Jurkat, Clone E6-1 (cell line): ENCODE results near the gene FYN.
"Not testable (repeated sequence)": the region's sequence is repeated elsewhere in the genome, so short reads cannot be mapped to it uniquely, and the experiment has no call there.

Source experiments
- DNase-seq: peaks from one replicate; pipeline ENCODE4 v3.0.0-alpha.2; 2011; ENCODE audit warnings: low read depth, low spot score
- H3K4me3 ChIP-seq: 2 replicates; pipeline ENCODE4 v1.5.1; 2011; ENCODE audit warnings: mild to moderate bottlenecking, low read length, control low read depth, moderate library complexity

Gene FYN

GRCh38 chr6:111886793-111887192 is 13.5 kb upstream of the FYN start:
- not testable (repeated sequence) for DNase-seq, H3K4me3 ChIP-seq

GRCh38 chr6:111885373-111886027 is 12.2 kb upstream of the FYN start:
- DNase-seq, result no peak
- no peak overlapping the region for H3K4me3 ChIP-seq

- H3K4me3 ChIP-seq, result no peak overlapping the region
- no peak for DNase-seq
Observed at GRCh38 chr6:111884068-111884467, 10.8 kb upstream of the FYN start.

- no peak for DNase-seq
- H3K4me3 ChIP-seq, result no peak overlapping the region
Observed at GRCh38 chr6:111880181-111880888, 7.1 kb upstream of the FYN start.

GRCh38 chr6:111875741-111876140 is 2.5 kb upstream of the FYN start:
- no peak overlapping the region for H3K4me3 ChIP-seq
- no peak for DNase-seq

GRCh38 chr6:111874025-111874415 is 768 bp upstream of the FYN start:
- peak; percentile 70 for DNase-seq
- peak overlapping the region; percentile 72 for H3K4me3 ChIP-seq

GRCh38 chr6:111872401-111873177 is 663 bp downstream of the FYN start:
- DNase-seq, result peak; percentile 41
- peak overlapping the region; percentile 72 for H3K4me3 ChIP-seq

- peak; percentile 41 for DNase-seq
- peak overlapping the region; percentile 72 for H3K4me3 ChIP-seq
Observed at GRCh38 chr6:111871725-111872400, 1.4 kb downstream of the FYN start.

GRCh38 chr6:111871207-111871606 is 2.0 kb downstream of the FYN start:
- peak overlapping the region; percentile 72 for H3K4me3 ChIP-seq
- peak; percentile 96 for DNase-seq

GRCh38 chr6:111870742-111871064 is 2.5 kb downstream of the FYN start:
- no peak for DNase-seq
- H3K4me3 ChIP-seq, result peak overlapping the region; percentile 72

- peak overlapping the region; percentile 72 for H3K4me3 ChIP-seq
- peak; percentile 48 for DNase-seq
Observed at GRCh38 chr6:111870051-111870741, 3.1 kb downstream of the FYN start.

- no peak overlapping the region for H3K4me3 ChIP-seq
- no peak for DNase-seq
Observed at GRCh38 chr6:111866857-111867256, 6.4 kb downstream of the FYN start.

- no peak overlapping the region for H3K4me3 ChIP-seq
Observed at GRCh38 chr6:111865909-111866546, 7.2 kb downstream of the FYN start.

GRCh38 chr6:111865049-111865585 is 8.1 kb downstream of the FYN start:
- H3K4me3 ChIP-seq, result no peak overlapping the region
- DNase-seq, result no peak

More at GRCh38 chr6:111865909-111866546, 7.2 kb downstream of the FYN start:
- DNase-seq, result no peak

- no peak overlapping the region for H3K4me3 ChIP-seq
- no peak for DNase-seq
Observed at GRCh38 chr6:111864138-111865048, 8.9 kb downstream of the FYN start.

- DNase-seq, result no peak
- no peak overlapping the region for H3K4me3 ChIP-seq
Observed at GRCh38 chr6:111862741-111863140, 10.5 kb downstream of the FYN start.

- DNase-seq, result no peak
- no peak overlapping the region for H3K4me3 ChIP-seq
Observed at GRCh38 chr6:111862314-111862713, 10.9 kb downstream of the FYN start.
